ENCODE data around the gene MADD. TPM values are rescaled to one million over a fixed set of nuclear protein-coding genes. Genes with fewer than 3 reads are reported as not detected.
A peak's percentile ranks its signal among the peaks of the same experiment; 100 is the strongest.

Gene MADD
- total RNA-seq, 2 experiments from 2014 or later = 96.3 to 98.4 TPM

GRCh38 chr11:47372422-47372821 is 102.5 kb downstream of the MADD start:
- Mint-ChIP-seq H3K27ac (no peak overlapping the region), H3K4me1 (ENCODE audit: low read depth) (peaks cover 10% of the 10 kb centered on the region), H3K27me3 (ENCODE audit: low read depth) (peaks cover 3% of the 10 kb centered on the region), H3K36me3 (ENCODE audit: low read depth) (no peaks in the 10 kb centered on the region), H3K9me3 (ENCODE audit: insufficient read depth) (no peaks in the 10 kb centered on the region), H3K4me3 (no peak overlapping the region)
- POLR2A ChIA-PET = no interaction called here
- DNase-seq (no peak), ATAC-seq (no peak)
- CTCF ChIA-PET = interaction anchor here (1.0 to 6.7 kb wide), 7 partner anchors 13 to 99 kb away, joined by 3 to 133 read pairs (median 24); partner anchors contain the start of gene SLC39A13

- DNase-seq (peak; percentile 85), ATAC-seq (peak; percentile 95)
- no peaks in the 10 kb centered on the region for H3K9me3 Mint-ChIP-seq (ENCODE audit: insufficient read depth)
- H3K4me1 Mint-ChIP-seq (ENCODE audit: low read depth) = peaks cover 14% of the 10 kb centered on the region
- H3K36me3 Mint-ChIP-seq (ENCODE audit: low read depth) = no peaks in the 10 kb centered on the region
- no peak overlapping the region for H3K4me3 Mint-ChIP-seq
- H3K27me3 Mint-ChIP-seq (ENCODE audit: low read depth) = peaks cover 3% of the 10 kb centered on the region
- no peak overlapping the region for H3K27ac Mint-ChIP-seq
- ChIA-PET POLR2A (no interaction called here), CTCF (interaction anchor here (0.6 to 6.7 kb wide), 49 partner anchors 8 to 480 kb away, joined by 3 to 133 read pairs (median 4); partner anchors contain the start of genes DDB2, PSMC3 and SLC39A13)
Observed at GRCh38 chr11:47373876-47374719, 104.2 kb downstream of the MADD start.

GRCh38 chr11:47374720-47375019 is 104.7 kb downstream of the MADD start:
- ATAC-seq = no peak
- no peak for DNase-seq
- Mint-ChIP-seq H3K27me3 (ENCODE audit: low read depth) (peaks cover 2% of the 10 kb centered on the region), H3K4me3 (no peak overlapping the region), H3K27ac (no peak overlapping the region), H3K9me3 (ENCODE audit: insufficient read depth) (no peaks in the 10 kb centered on the region), H3K36me3 (ENCODE audit: low read depth) (no peaks in the 10 kb centered on the region), H3K4me1 (ENCODE audit: low read depth) (peaks cover 10% of the 10 kb centered on the region)
- ChIA-PET POLR2A (no interaction called here), CTCF (interaction anchor here (0.6 to 6.7 kb wide), 47 partner anchors 10 to 479 kb away, joined by 3 to 133 read pairs (median 4); partner anchors contain the start of genes DDB2, PSMC3 and SLC39A13)

GRCh38 chr11:47375020-47375419 is 105.1 kb downstream of the MADD start:
- H3K9me3 Mint-ChIP-seq (ENCODE audit: insufficient read depth) = no peaks in the 10 kb centered on the region
- peaks cover 7% of the 10 kb centered on the region for H3K4me1 Mint-ChIP-seq (ENCODE audit: low read depth)

GRCh38 chr11:47375546-47376085 is 105.7 kb downstream of the MADD start:
- no peaks in the 10 kb centered on the region for H3K36me3 Mint-ChIP-seq (ENCODE audit: low read depth)
- H3K4me1 Mint-ChIP-seq (ENCODE audit: low read depth) = peaks cover 7% of the 10 kb centered on the region
- no peak for ATAC-seq
- POLR2A ChIA-PET = no interaction called here
- CTCF ChIA-PET = interaction anchor here (0.6 to 1.9 kb wide), 3 partner anchors 37 to 78 kb away, joined by 3 to 25 read pairs (median 5); no protein-coding TSS in a partner anchor
- no peak overlapping the region for H3K4me3 Mint-ChIP-seq
- no peak for DNase-seq
- no peaks in the 10 kb centered on the region for H3K9me3 Mint-ChIP-seq (ENCODE audit: insufficient read depth)
- H3K27me3 Mint-ChIP-seq (ENCODE audit: low read depth) = no peaks in the 10 kb centered on the region
- H3K27ac Mint-ChIP-seq = no peak overlapping the region

More at GRCh38 chr11:47375020-47375419, 105.1 kb downstream of the MADD start:
- H3K36me3 Mint-ChIP-seq (ENCODE audit: low read depth) = no peaks in the 10 kb centered on the region
- no peak overlapping the region for H3K4me3 Mint-ChIP-seq
- ChIA-PET POLR2A (no interaction called here), CTCF (interaction anchor here (0.6 to 6.7 kb wide), 14 partner anchors 13 to 242 kb away, joined by 3 to 133 read pairs (median 8); partner anchors contain the start of gene SLC39A13)
- ATAC-seq = no peak
- H3K27ac Mint-ChIP-seq = no peak overlapping the region
- DNase-seq = no peak
- no peaks in the 10 kb centered on the region for H3K27me3 Mint-ChIP-seq (ENCODE audit: low read depth)

- Mint-ChIP-seq H3K27me3 (ENCODE audit: low read depth) (no peaks in the 10 kb centered on the region), H3K27ac (peak overlapping the region; percentile 5), H3K4me3 (no peak overlapping the region), H3K9me3 (ENCODE audit: insufficient read depth) (no peaks in the 10 kb centered on the region), H3K4me1 (ENCODE audit: low read depth) (peaks cover 7% of the 10 kb centered on the region), H3K36me3 (ENCODE audit: low read depth) (no peaks in the 10 kb centered on the region)
- ChIA-PET CTCF (no interaction called here), POLR2A (no interaction called here)
- DNase-seq (no peak), ATAC-seq (no peak)
Observed at GRCh38 chr11:47376107-47376524, 106.2 kb downstream of the MADD start.

- ATAC-seq (no peak), DNase-seq (no peak)
- Mint-ChIP-seq H3K36me3 (ENCODE audit: low read depth) (no peaks in the 10 kb centered on the region), H3K4me3 (no peak overlapping the region), H3K27me3 (ENCODE audit: low read depth) (no peaks in the 10 kb centered on the region), H3K4me1 (ENCODE audit: low read depth) (peaks cover 7% of the 10 kb centered on the region), H3K9me3 (ENCODE audit: insufficient read depth) (no peaks in the 10 kb centered on the region), H3K27ac (no peak overlapping the region)
- POLR2A ChIA-PET = no interaction called here
- CTCF ChIA-PET = no interaction called here
Observed at GRCh38 chr11:47376525-47377371, 106.8 kb downstream of the MADD start.

GRCh38 chr11:47377571-47378009 is 107.7 kb downstream of the MADD start:
- no peaks in the 10 kb centered on the region for H3K9me3 Mint-ChIP-seq (ENCODE audit: insufficient read depth)
- peaks cover 7% of the 10 kb centered on the region for H3K4me1 Mint-ChIP-seq (ENCODE audit: low read depth)
- H3K36me3 Mint-ChIP-seq (ENCODE audit: low read depth) = no peaks in the 10 kb centered on the region
- no peak for ATAC-seq
- no peaks in the 10 kb centered on the region for H3K27me3 Mint-ChIP-seq (ENCODE audit: low read depth)
- peak overlapping the region; percentile 20 for H3K27ac Mint-ChIP-seq
- no peak overlapping the region for H3K4me3 Mint-ChIP-seq
- CTCF ChIA-PET = no interaction called here
- POLR2A ChIA-PET = no interaction called here
- no peak for DNase-seq

GRCh38 chr11:47378010-47378835 is 108.3 kb downstream of the MADD start, which contains the start of gene SPI1:
Gene SPI1 (minus strand): TSS chr11:47378547. CDS start chr11:47378353, 194 bp downstream.
- Mint-ChIP-seq H3K27me3 (ENCODE audit: low read depth) (no peaks in the 10 kb centered on the region), H3K36me3 (ENCODE audit: low read depth) (no peaks in the 10 kb centered on the region)
- ATAC-seq = peak; percentile 17

GRCh38 chr11:47378836-47379170 is 108.9 kb downstream of the MADD start:
- H3K27ac Mint-ChIP-seq = no peak overlapping the region
- H3K27me3 Mint-ChIP-seq (ENCODE audit: low read depth) = no peaks in the 10 kb centered on the region
- H3K9me3 Mint-ChIP-seq (ENCODE audit: insufficient read depth) = no peaks in the 10 kb centered on the region
- peaks cover 7% of the 10 kb centered on the region for H3K4me1 Mint-ChIP-seq (ENCODE audit: low read depth)
- ATAC-seq = no peak
- ChIA-PET POLR2A (interaction anchor here (1.6 kb wide), 1 partner anchor 16 kb away, joined by 3 read pairs; no protein-coding TSS in a partner anchor), CTCF (interaction anchor here (0.5 to 0.8 kb wide), 3 partner anchors 9 to 164 kb away, joined by 3 to 4 read pairs (median 3); partner anchors contain the start of gene DDB2)
- no peak overlapping the region for H3K4me3 Mint-ChIP-seq
- no peaks in the 10 kb centered on the region for H3K36me3 Mint-ChIP-seq (ENCODE audit: low read depth)
- no peak for DNase-seq

More at GRCh38 chr11:47378010-47378835, 108.3 kb downstream of the MADD start, which contains the start of gene SPI1:
- peak within 1 kb of the TSS; percentile 72 for H3K27ac Mint-ChIP-seq
- no peak within 1 kb of the TSS for H3K4me3 Mint-ChIP-seq
- no peak for DNase-seq
- H3K4me1 Mint-ChIP-seq (ENCODE audit: low read depth) = peaks cover 7% of the 10 kb centered on the region
- CTCF ChIA-PET = interaction anchor here (0.5 to 0.8 kb wide), 3 partner anchors 9 to 163 kb away, joined by 3 to 4 read pairs (median 3); partner anchors contain the start of gene DDB2
- no peaks in the 10 kb centered on the region for H3K9me3 Mint-ChIP-seq (ENCODE audit: insufficient read depth)
- POLR2A ChIA-PET = interaction anchor here (1.6 kb wide), 1 partner anchor 17 kb away, joined by 3 read pairs; no protein-coding TSS in a partner anchor

Measured in activated CD8-positive, alpha-beta T cell treated with anti-CD3 and anti-CD28 coated beads, Interleukin-2, amount 10 ng/mL, durations not matched to agents 7 days and 5 days (primary cell).